Dedifferentiated amniotic fluid mesenchymal stem cell (primary cell): ENCODE data around the gene ERF.

ENCODE experiments used
- DNase-seq: peaks from one replicate; pipeline ENCODE4 v3.0.0-alpha.2; 2016; ENCODE audit errors: extremely low spot score

Gene ERF

GRCh38 chr19:42254850-42255765 is at the start of gene ERF:
Gene ERF, minus strand, starts transcription at chr19:42255128. Its CDS starts 129 bp downstream, at chr19:42254999.
- peak; percentile 87 for DNase-seq

GRCh38 chr19:42303876-42304275 is 48.9 kb upstream of the ERF start:
- DNase-seq: no peak

DNA sequence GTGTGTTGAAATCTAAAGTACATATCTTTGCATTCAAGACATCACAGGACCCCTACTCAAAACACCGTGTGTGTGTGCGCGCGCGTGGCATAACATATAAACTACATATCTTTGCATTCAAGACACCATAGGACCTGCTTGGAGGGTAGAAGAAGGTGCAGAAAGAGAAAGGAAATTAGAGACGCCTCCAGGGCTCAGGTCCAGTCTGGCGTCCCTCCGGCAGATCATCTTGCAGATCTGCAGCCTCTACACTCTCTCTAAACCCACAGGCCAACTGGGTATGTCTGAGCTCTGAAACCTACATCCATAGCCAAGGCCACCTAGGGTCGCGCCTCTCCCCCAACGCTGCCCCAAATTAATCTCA is 48.2 kb upstream of the ERF start:
- DNase-seq: no peak

DNA sequence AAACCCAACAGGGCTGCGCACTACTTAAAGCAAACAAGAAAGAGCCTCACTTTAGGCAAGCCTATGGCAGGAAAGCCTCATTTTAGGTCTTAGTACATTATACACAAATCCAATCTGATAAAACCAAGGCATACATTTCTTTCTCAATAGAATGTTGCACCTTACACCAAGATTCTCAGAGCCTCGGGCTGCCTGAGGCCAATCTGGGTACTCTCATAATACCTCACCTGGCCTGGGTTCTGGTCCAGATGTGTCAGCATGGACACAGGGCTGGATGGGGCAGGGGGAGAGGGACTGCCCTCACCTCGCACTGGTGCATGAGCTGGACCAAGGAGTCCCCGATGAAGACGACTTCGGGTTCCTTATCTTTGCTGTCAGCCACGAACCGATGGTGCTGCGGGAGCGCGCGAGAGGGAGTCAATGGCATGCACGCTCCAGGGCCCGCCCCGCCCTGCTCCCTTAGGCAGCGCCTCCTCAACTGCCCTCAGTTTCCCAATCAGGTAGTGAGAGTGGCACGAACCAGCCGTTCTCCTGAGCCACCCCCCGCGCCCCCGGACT is 46.8 kb upstream of the ERF start, which contains the start of gene PRR19:
Gene PRR19, plus strand, starts transcription at position 487 of the 558 bp plus-strand sequence. CDS start 7,453 bp downstream, outside the sequence.
- DNase-seq: no peak

DNA sequence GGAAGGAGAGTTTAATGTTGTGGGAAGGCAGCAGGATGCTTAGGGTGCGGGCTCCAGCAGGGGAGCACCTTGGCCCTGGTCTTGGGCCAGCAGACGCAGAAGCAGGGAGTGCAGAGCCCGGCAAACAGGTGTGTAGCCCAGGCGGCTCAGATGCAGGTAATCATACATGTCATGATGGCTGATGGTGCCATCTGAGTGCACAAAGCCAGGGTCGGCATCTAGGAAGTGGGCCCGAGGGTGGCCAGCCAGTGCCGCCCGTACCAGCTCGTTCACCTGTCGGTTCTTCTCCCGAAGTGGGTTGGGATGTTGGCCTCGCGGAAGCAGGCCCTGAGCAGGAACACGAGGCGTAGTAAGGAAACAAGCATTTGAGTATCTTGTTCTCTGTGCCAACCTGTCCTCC is 42.1 kb upstream of the ERF start:
- no peak for DNase-seq

DNA sequence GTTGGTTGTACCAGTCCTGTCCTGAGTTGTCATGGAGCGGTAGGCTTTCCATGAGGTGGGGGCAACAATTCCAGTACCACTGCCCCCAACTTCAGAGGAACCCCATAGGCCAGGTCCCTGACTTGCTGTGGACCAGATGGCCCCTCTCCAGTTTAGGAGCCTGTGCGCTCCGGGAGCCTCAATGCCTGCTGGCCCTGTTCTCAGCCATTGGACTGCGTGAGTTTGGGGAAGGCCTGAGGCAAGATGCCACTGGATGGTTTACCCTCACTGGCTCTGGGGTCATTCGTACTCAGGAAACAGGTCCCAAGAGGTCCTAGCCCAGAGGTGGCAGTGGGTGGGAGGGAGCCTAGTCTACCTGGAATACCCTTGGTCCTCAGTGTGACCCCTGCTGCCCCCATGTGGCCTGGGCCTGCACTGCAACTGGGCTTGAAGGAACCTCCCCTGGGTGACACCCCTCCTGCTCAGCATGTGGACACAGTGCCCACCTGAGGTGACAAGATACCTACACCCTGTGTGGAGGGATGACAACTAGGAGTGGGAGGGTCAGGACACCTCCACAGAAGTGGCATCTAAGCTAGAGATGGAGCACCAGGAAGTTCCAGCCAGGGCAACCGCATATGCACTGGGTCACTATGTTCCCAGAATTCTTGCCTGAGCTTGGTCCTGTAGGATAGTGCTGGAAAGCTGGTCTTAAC is 41.0 kb upstream of the ERF start:
- DNase-seq: peak; percentile 36

DNA sequence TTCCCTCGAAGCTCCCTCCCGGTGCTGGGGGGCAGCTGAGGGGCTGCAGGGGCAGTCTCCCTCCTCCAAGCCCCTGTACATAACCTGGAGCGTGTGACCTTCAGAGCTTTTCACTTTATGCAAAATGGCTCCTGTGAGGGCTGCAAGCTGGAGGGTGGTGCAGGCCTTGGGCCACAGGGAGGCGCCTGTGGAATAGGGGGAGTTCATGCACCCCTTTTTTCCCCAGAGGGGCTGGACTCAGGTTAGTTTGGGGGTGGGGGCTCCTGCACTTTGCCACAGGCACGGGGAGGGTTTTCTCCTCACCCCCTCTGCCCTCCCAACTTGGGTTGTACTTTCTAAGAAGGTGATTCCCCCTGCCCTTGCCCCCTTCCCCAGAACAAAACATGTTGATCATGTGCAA is 40.4 kb upstream of the ERF start:
- DNase-seq: no peak

DNA sequence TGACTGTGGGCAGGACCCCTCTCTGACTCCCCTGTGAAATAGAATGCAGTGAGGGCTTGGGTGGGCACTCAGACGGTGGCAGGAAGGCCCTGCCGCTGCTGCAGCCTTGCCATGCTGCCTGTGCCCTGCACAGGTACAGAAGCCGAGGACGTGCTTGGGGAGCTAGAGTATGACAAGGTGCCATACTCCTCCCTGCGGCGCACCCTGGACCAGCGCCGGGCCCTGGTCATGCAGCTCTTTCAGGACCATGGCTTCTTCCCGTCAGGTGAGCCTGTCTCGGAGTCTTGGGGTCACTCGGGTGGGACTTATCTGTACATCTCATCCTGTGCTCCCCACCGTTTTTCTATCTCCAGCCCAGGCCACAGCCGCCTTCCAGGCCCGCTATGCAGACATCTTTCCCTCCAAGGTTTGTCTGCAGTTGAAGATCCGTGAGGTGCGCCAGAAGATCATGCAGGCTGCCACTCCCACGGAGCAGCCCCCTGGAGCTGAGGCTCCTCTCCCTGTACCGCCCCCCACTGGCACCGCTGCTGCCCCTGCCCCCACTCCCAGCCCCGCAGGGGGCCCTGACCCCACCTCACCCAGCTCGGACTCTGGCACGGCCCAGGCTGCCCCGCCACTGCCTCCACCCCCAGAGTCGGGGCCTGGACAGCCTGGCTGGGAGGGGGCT is 39.7 kb upstream of the ERF start:
- DNase-seq: no peak

DNA sequence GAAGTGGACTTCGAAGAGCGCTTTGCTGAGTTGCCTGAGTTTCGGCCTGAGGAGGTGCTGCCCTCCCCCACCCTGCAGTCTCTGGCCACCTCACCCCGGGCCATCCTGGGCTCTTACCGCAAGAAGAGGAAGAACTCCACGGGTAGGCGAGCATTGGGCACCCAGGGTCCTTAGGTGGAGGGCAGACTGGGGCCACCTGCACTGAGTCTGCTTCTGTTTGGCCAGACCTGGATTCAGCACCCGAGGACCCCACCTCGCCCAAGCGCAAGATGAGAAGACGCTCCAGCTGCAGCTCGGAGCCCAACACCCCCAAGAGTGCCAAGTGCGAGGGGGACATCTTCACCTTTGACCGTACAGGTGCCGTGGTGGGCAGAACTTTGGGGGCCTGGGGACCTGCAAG is 39.0 kb upstream of the ERF start:
- DNase-seq: no peak

GRCh38 chr19:42293540-42293939 is 38.6 kb upstream of the ERF start:
- DNase-seq: no peak

GRCh38 chr19:42292963-42293362 is 38.0 kb upstream of the ERF start:
- DNase-seq: no peak

GRCh38 chr19:42292042-42292960 is 37.4 kb upstream of the ERF start:
- DNase-seq: no peak

- DNase-seq: no peak
These were observed 36.5 kb upstream of the ERF start for GRCh38 chr19:42291435-42291810.

DNA sequence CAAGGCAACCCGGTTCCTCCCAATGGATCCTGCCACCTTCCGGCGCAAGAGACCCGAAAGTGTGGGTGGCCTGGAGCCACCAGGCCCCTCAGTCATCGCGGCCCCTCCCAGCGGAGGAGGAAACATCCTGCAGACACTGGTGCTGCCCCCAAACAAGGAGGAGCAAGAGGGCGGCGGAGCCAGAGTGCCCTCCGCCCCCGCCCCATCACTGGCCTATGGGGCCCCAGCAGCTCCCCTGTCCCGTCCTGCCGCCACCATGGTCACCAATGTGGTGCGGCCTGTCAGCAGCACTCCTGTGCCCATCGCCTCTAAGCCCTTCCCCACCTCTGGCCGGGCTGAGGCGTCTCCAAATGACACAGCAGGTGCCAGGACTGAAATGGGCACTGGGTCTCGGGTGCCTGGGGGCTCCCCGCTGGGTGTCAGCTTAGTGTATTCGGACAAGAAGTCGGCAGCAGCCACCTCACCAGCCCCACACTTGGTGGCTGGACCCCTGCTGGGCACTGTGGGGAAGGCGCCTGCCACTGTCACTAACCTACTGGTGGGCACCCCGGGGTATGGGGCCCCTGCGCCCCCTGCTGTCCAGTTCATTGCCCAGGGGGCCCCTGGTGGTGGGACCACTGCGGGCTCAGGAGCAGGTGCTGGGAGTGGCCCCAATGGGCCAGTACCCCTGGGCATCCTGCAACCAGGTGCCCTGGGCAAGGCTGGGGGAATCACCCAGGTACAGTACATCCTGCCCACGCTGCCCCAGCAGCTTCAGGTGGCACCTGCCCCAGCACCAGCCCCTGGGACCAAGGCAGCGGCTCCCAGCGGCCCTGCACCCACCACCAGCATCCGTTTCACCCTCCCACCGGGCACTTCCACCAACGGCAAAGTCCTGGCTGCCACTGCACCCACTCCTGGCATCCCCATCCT is 35.9 kb upstream of the ERF start:
- no peak for DNase-seq

GRCh38 chr19:42290136-42290522 is 35.2 kb upstream of the ERF start:
- no peak for DNase-seq

GRCh38 chr19:42289556-42290041 is 34.7 kb upstream of the ERF start:
- DNase-seq: no peak

DNA sequence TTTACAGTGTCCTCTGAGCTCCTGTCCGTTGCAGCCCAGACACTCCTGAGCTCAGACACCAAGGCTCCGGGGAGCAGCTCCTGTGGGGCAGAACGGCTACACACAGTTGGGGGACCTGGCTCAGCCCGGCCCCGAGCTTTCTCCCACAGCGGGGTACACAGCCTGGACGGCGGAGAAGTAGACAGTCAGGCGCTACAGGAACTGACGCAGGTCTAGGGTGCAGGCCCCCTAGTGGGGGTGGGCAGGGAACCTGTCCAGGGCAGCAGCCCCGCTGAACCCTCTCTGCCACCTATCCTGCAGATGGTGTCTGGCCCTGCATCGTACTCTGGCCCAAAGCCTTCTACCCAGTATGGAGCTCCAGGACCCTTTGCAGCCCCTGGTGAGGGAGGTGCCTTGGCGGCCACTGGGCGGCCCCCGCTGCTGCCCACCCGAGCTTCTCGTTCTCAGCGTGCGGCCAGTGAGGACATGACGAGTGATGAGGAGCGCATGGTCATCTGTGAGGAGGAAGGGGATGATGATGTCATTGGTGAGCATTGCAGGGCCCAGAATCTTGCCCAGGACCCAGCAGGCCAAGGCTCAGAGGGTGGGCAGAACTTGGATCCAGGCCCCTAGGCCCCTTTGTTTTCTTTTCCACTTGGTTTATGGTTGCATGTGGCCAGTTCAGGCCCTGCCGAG is 34.1 kb upstream of the ERF start:
- DNase-seq: no peak

DNA sequence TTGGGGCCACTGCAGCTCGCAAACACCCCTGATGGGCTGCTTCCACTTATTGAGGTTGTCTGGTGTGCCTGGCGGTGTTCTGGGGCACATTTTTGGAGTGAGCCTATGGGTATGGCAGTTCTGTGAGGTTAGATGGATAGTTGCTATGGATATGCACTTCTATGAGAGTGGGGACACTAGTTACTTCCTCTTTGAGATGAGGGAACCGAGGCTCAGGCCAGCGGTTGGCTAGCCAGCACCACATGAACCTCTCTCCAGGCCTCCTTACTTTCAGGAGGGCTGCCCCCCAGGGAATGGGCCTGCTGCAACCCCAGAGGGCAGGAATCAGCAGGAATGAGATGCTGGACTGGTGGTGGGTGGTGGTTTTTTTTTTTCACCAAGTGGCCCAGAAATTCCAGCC is 33.5 kb upstream of the ERF start:
- no peak for DNase-seq

- no peak for DNase-seq
These were observed 32.8 kb upstream of the ERF start for GRCh38 chr19:42287827-42288107.
